T-cell (primary cell): ENCODE measurements around the gene A2M. TPM values are rescaled to one million over a fixed set of nuclear protein-coding genes. Genes with fewer than 3 reads are reported as not detected.

Source experiments
- ATAC-seq, 4 experiments: fragments of 200-7000 bp in 3 of 4; fragments of 150-1000 bp in 1 of 4; cut with Tn5 transposase; replicated peaks in 1 of 4; 1 replicate in 3 of 4; 2 replicates in 1 of 4; pipeline ENCODE4 v1.10.0; 2021; ENCODE audit warnings: moderate library complexity in 3 of 4, mild to moderate bottlenecking in 2 of 4, moderate number of reproducible peaks in 1 of 4
- CTCF ChIA-PET, 2 donors: fragments of 300-600 bp; sonication (Branson Sonifier 250); formaldehyde crosslinking; loops; one replicate each; lab custom pipeline; 2022; ENCODE audit warnings: antibody characterized with exemption in 2 of 2; lab: Charles Lee
- POLR2A ChIA-PET, 2 donors: fragments of 300-600 bp; sonication (Branson Sonifier 250); formaldehyde crosslinking; loops; one replicate each; lab custom pipeline; 2022; ENCODE audit warnings: antibody characterized with exemption in 2 of 2; lab: Charles Lee
- DNase-seq, 35 experiments: peaks; one replicate each; pipeline versions ENCODE4 v3.0.0 to v3.0.0-alpha.2; 2013 to 2023
- H3K27ac ChIP-seq: one replicate; pipeline ENCODE4 v1.5.1; 2013; ENCODE audit warnings: low read length
- H3K27me3 ChIP-seq, 2 experiments: replicated peaks in 1 of 2; 1 replicate in 1 of 2; 2 replicates in 1 of 2; pipeline versions ENCODE4 v1.6.1 to v1.7.0; 2013; ENCODE audit warnings: low read length in 1 of 2, mixed read lengths in 1 of 2; ENCODE audit not compliant: control insufficient read depth in 2 of 2, insufficient read depth in 2 of 2; ENCODE audit errors: extremely low read depth in 1 of 2
- H3K36me3 ChIP-seq, 2 donors: 1 replicate in 1 of 2; 2 replicates in 1 of 2; pipeline versions ENCODE4 v1.6.1 to v1.7.0; 2013; ENCODE audit warnings: low read length in 1 of 2; ENCODE audit not compliant: control insufficient read depth in 2 of 2, insufficient read depth in 1 of 2; ENCODE audit errors: extremely low read depth in 1 of 2
- H3K4me1 ChIP-seq, 2 experiments: 1 replicate in 1 of 2; 2 replicates in 1 of 2; pipeline versions ENCODE4 v1.6.1 to v1.7.0; 2013; ENCODE audit warnings: low read length in 2 of 2, mixed read lengths in 1 of 2; ENCODE audit not compliant: insufficient read depth in 2 of 2, control insufficient read depth in 1 of 2; ENCODE audit errors: extremely low read depth in 1 of 2
- H3K4me3 ChIP-seq, 2 donors: 1 replicate in 1 of 2; 2 replicates in 1 of 2; pipeline versions ENCODE4 v1.5.1 to v1.7.0; 2013; ENCODE audit warnings: mild to moderate bottlenecking in 2 of 2, low read length in 1 of 2, moderate library complexity in 1 of 2; ENCODE audit not compliant: control insufficient read depth in 1 of 2; ENCODE audit errors: extremely low read depth in 1 of 2
- H3K9me3 ChIP-seq: 2 replicates; pipeline ENCODE4 v1.7.0; 2013
- H3K27ac Mint-ChIP-seq, 2 donors: one replicate each; pipeline ENCODE4 v1.8.0; 2020 to 2021; ENCODE audit warnings: mild to moderate bottlenecking in 2 of 2, mixed read lengths in 2 of 2
- H3K27me3 Mint-ChIP-seq, 2 donors: one replicate each; pipeline ENCODE4 v1.8.0; 2021 to 2022; ENCODE audit warnings: mixed read lengths in 2 of 2
- H3K36me3 Mint-ChIP-seq: one replicate; pipeline ENCODE4 v1.8.0; 2021; ENCODE audit warnings: mixed read lengths
- H3K4me1 Mint-ChIP-seq, 3 donors: one replicate each; pipeline ENCODE4 v1.8.0; 2020 to 2022; ENCODE audit warnings: mixed read lengths in 3 of 3, mild to moderate bottlenecking in 1 of 3
- H3K4me3 Mint-ChIP-seq, 3 donors: one replicate each; pipeline ENCODE4 v1.8.0; 2020 to 2022; ENCODE audit warnings: mild to moderate bottlenecking in 3 of 3, mixed read lengths in 3 of 3, moderate library complexity in 3 of 3
- H3K9me3 Mint-ChIP-seq, 3 donors: one replicate each; pipeline ENCODE4 v1.8.0; 2020 to 2022; ENCODE audit warnings: mixed read lengths in 3 of 3
- WGBS: methylation state at CpG from one replicate; pipeline ENCODE4 v1.1.5; 2013; ENCODE audit warnings: missing lambda C conversion rate; ENCODE audit not compliant: insufficient coverage; 5-methylcytosine and 5-hydroxymethylcytosine counted together
- total RNA-seq, 35 experiments: library from RNA in 6 of 35; stranded (reverse) in 6 of 35; fragments of 120-200 nt in 1 of 35; gene quantifications; one replicate each; pipeline versions ENCODE4 v1.2.1 to v1.2.4 and lab custom pipeline; 2013 to 2026

Gene A2M
- total RNA-seq, 5 donors from 2014 or later (not counting 1 experiment from before 2014, with no cell fraction given), result 3.9 to 6.5 (median 4.9) TPM; not detected in 2

- ChIA-PET POLR2A (interaction anchor here in 1 of 2 donors (0.7 kb wide), 1 partner anchor 13 kb away, joined by 3 read pairs; no protein-coding TSS in a partner anchor), CTCF (no interaction called here)
- Histone ChIP-seq H3K9me3 (no peaks in the 10 kb centered on the region), H3K4me3 (no peak overlapping the region), H3K27ac (no peak overlapping the region), H3K4me1 (no peaks in the 10 kb centered on the region), H3K36me3 (no peaks in the 10 kb centered on the region), H3K27me3 (no peaks in the 10 kb centered on the region)
- peaks cover 37% of the 10 kb centered on the region for H3K36me3 Mint-ChIP-seq
- H3K4me3 Mint-ChIP-seq, result no peak overlapping the region
- peaks cover 0 to 14% (median 11%) of the 10 kb centered on the region in 3 donors for H3K4me1 Mint-ChIP-seq
- H3K27me3 Mint-ChIP-seq, result no peaks in the 10 kb centered on the region
- no peak overlapping the region for H3K27ac Mint-ChIP-seq
- H3K9me3 Mint-ChIP-seq, result peaks cover 0 to 10% (median 0%) of the 10 kb centered on the region in 3 donors
- DNase-seq (no peak), ATAC-seq (no peak)
- WGBS, result no CpG with 5 or more reads among the region's 1 CpG
These were observed 17.6 kb upstream of the A2M start for GRCh38 chr12:9133216-9133916.

GRCh38 chr12:9132008-9132535 is 16.4 kb upstream of the A2M start:
- H3K4me1 Mint-ChIP-seq, result peaks cover 0 to 14% (median 8%) of the 10 kb centered on the region in 3 donors
- no peak for ATAC-seq
- ChIA-PET CTCF (no interaction called here), POLR2A (no interaction called here)
- Histone ChIP-seq H3K9me3 (no peaks in the 10 kb centered on the region), H3K36me3 (peaks cover 0 to 11% of the 10 kb centered on the region in 2 donors), H3K27ac (no peak overlapping the region), H3K4me1 (no peaks in the 10 kb centered on the region), H3K27me3 (no peaks in the 10 kb centered on the region), H3K4me3 (no peak overlapping the region)
- peaks cover 0 to 10% (median 0%) of the 10 kb centered on the region in 3 donors for H3K9me3 Mint-ChIP-seq
- DNase-seq, result no peak
- no peaks in the 10 kb centered on the region for H3K27me3 Mint-ChIP-seq
- 86% methylated on average over 1 of the region's 1 CpG for WGBS
- H3K27ac Mint-ChIP-seq, result no peak overlapping the region
- H3K4me3 Mint-ChIP-seq, result no peak overlapping the region
- peaks cover 47% of the 10 kb centered on the region for H3K36me3 Mint-ChIP-seq

- Histone ChIP-seq H3K4me3 (no peak overlapping the region), H3K9me3 (no peaks in the 10 kb centered on the region), H3K27ac (no peak overlapping the region), H3K27me3 (no peaks in the 10 kb centered on the region), H3K4me1 (no peaks in the 10 kb centered on the region), H3K36me3 (peaks cover 0 to 14% of the 10 kb centered on the region in 2 donors)
- DNase-seq, result no peak
- ChIA-PET CTCF (no interaction called here), POLR2A (no interaction called here)
- peaks cover 0 to 10% (median 4%) of the 10 kb centered on the region in 3 donors for H3K4me1 Mint-ChIP-seq
- H3K4me3 Mint-ChIP-seq, result no peak overlapping the region
- H3K36me3 Mint-ChIP-seq, result peaks cover 45% of the 10 kb centered on the region
- no peak for ATAC-seq
- WGBS, result no CpG with 5 or more reads among the region's 2 CpGs
- no peak overlapping the region for H3K27ac Mint-ChIP-seq
- no peaks in the 10 kb centered on the region for H3K27me3 Mint-ChIP-seq
- peaks cover 0 to 10% (median 0%) of the 10 kb centered on the region in 3 donors for H3K9me3 Mint-ChIP-seq
These were observed 14.5 kb upstream of the A2M start for GRCh38 chr12:9130244-9130643.

- DNase-seq, result no peak
- H3K9me3 Mint-ChIP-seq, result peaks cover 0 to 10% (median 0%) of the 10 kb centered on the region in 3 donors
- Histone ChIP-seq H3K4me1 (no peaks in the 10 kb centered on the region), H3K27ac (no peak overlapping the region), H3K27me3 (no peaks in the 10 kb centered on the region), H3K4me3 (no peak overlapping the region), H3K36me3 (peaks cover 0 to 18% of the 10 kb centered on the region in 2 donors), H3K9me3 (no peaks in the 10 kb centered on the region)
- H3K36me3 Mint-ChIP-seq, result peaks cover 32% of the 10 kb centered on the region
- ATAC-seq, result no peak
- WGBS, result 94% methylated on average over 30 of the region's 36 CpGs
- H3K4me3 Mint-ChIP-seq, result no peak overlapping the region
- H3K27ac Mint-ChIP-seq, result no peak overlapping the region
- peaks cover 0 to 8% (median 4%) of the 10 kb centered on the region in 3 donors for H3K4me1 Mint-ChIP-seq
- ChIA-PET CTCF (no interaction called here), POLR2A (no interaction called here)
- H3K27me3 Mint-ChIP-seq, result no peaks in the 10 kb centered on the region
These were observed 12.4 kb upstream of the A2M start for GRCh38 chr12:9127936-9128663.

- H3K27me3 ChIP-seq, result no peaks in the 10 kb centered on the region
- no peak overlapping the region for H3K27ac ChIP-seq
- H3K4me1 ChIP-seq, result no peaks in the 10 kb centered on the region
- H3K9me3 ChIP-seq, result no peaks in the 10 kb centered on the region
- no peaks in the 10 kb centered on the region for H3K27me3 Mint-ChIP-seq
- 97% methylated on average over 18 of the region's 21 CpGs for WGBS
- H3K36me3 ChIP-seq, result peaks cover 0 to 18% of the 10 kb centered on the region in 2 donors
- no peak overlapping the region for H3K4me3 Mint-ChIP-seq
- ChIA-PET CTCF (no interaction called here), POLR2A (no interaction called here)
- H3K9me3 Mint-ChIP-seq, result peaks cover 0 to 10% (median 0%) of the 10 kb centered on the region in 3 donors
- no peak overlapping the region for H3K27ac Mint-ChIP-seq
- H3K36me3 Mint-ChIP-seq, result peaks cover 32% of the 10 kb centered on the region
- DNase-seq (no peak), ATAC-seq (no peak)
- no peak overlapping the region for H3K4me3 ChIP-seq
- peaks cover 0 to 6% (median 3%) of the 10 kb centered on the region in 3 donors for H3K4me1 Mint-ChIP-seq
These were observed 11.8 kb upstream of the A2M start for GRCh38 chr12:9127484-9127883.

GRCh38 chr12:9124383-9125031 is 8.8 kb upstream of the A2M start:
- H3K4me1 ChIP-seq, result no peaks in the 10 kb centered on the region
- H3K36me3 ChIP-seq, result peaks cover 0 to 18% of the 10 kb centered on the region in 2 donors
- H3K9me3 ChIP-seq, result no peaks in the 10 kb centered on the region
- peaks cover 23% of the 10 kb centered on the region for H3K36me3 Mint-ChIP-seq
- H3K4me1 Mint-ChIP-seq, result peaks cover 0 to 4% (median 0%) of the 10 kb centered on the region in 3 donors
- DNase-seq, result no peak
- POLR2A ChIA-PET, result no interaction called here
- no peaks in the 10 kb centered on the region for H3K9me3 Mint-ChIP-seq
- no peak for ATAC-seq
- no peaks in the 10 kb centered on the region for H3K27me3 ChIP-seq
- H3K27me3 Mint-ChIP-seq, result no peaks in the 10 kb centered on the region
- no peak overlapping the region for H3K4me3 ChIP-seq
- H3K4me3 Mint-ChIP-seq, result no peak overlapping the region
- no peak overlapping the region for H3K27ac Mint-ChIP-seq
- CTCF ChIA-PET, result interaction anchor here in 1 of 2 donors (0.6 to 1.0 kb wide), 2 partner anchors 75 to 1340 kb away, joined by 3 to 4 read pairs; no protein-coding TSS in a partner anchor
- H3K27ac ChIP-seq, result no peak overlapping the region
- 96% methylated on average over 11 of the region's 16 CpGs for WGBS
